Neural crest cell (in vitro differentiated cells): ENCODE data around the gene FOXP1. TPM values are rescaled to one million over a fixed set of nuclear protein-coding genes. Genes with fewer than 3 reads are reported as not detected.

ENCODE experiments used
- DNase-seq: peaks from one replicate; pipeline ENCODE4 v3.0.0; 2021; ENCODE audit warnings: low read depth, mixed read lengths, low spot score
- H3K27ac Mint-ChIP-seq: one replicate; pipeline ENCODE4 v1.8.0; 2021; ENCODE audit warnings: mild to moderate bottlenecking, mixed read lengths; ENCODE audit not compliant: unreplicated experiment
- H3K27me3 Mint-ChIP-seq: 2 replicates; pipeline ENCODE4 v1.8.0; 2021; ENCODE audit warnings: low read depth, mild to moderate bottlenecking, mixed read lengths
- H3K36me3 Mint-ChIP-seq: 2 replicates; pipeline ENCODE4 v1.8.0; 2021; ENCODE audit warnings: low read depth, mild to moderate bottlenecking, mixed read lengths
- H3K4me1 Mint-ChIP-seq: 2 replicates; pipeline ENCODE4 v1.8.0; 2021; ENCODE audit warnings: mixed read lengths
- H3K4me3 Mint-ChIP-seq: one replicate; pipeline ENCODE4 v1.8.0; 2021; ENCODE audit warnings: mild to moderate bottlenecking, mixed read lengths
- H3K9me3 Mint-ChIP-seq: 2 replicates; pipeline ENCODE4 v1.8.0; 2021; ENCODE audit warnings: mixed read lengths
- CTCF ChIP-seq: fragments of 200-600 bp; sonication (generic); conservative IDR thresholded peaks from 2 replicates; pipeline ENCODE4 v1.5.0; 2021; ENCODE audit warnings: antibody characterized with exemption, mild to moderate bottlenecking
- total RNA-seq: library from RNA; stranded (reverse); gene quantifications from 2 replicates; pipeline ENCODE4 v1.2.1, GENCODE V29; 2021

Gene FOXP1
- total RNA-seq, 1 donor from 2014 or later, result 22.8 TPM

- Mint-ChIP-seq H3K9me3 (no peaks in the 10 kb centered on the region), H3K4me3 (no peak overlapping the region), H3K27me3 (no peaks in the 10 kb centered on the region), H3K4me1 (peaks cover 43% of the 10 kb centered on the region), H3K27ac (no peak overlapping the region), H3K36me3 (no peaks in the 10 kb centered on the region)
- DNase-seq, result no peak
- TF ChIP-seq CTCF, result no peak
Measured at GRCh38 chr3:71104556-71104955, 479.0 kb downstream of the FOXP1 start.

- Mint-ChIP-seq H3K27me3 (no peaks in the 10 kb centered on the region), H3K27ac (no peak overlapping the region), H3K9me3 (no peaks in the 10 kb centered on the region), H3K4me3 (no peak overlapping the region), H3K4me1 (peaks cover 39% of the 10 kb centered on the region), H3K36me3 (no peaks in the 10 kb centered on the region)
- no peak for DNase-seq
- no peak for TF ChIP-seq CTCF
Measured at GRCh38 chr3:71104121-71104541, 479.4 kb downstream of the FOXP1 start.

- Mint-ChIP-seq H3K27me3 (no peaks in the 10 kb centered on the region), H3K4me3 (no peak overlapping the region), H3K9me3 (no peaks in the 10 kb centered on the region), H3K4me1 (peaks cover 33% of the 10 kb centered on the region), H3K36me3 (no peaks in the 10 kb centered on the region), H3K27ac (no peak overlapping the region)
- no peak for DNase-seq
- no peak for TF ChIP-seq CTCF
Measured at GRCh38 chr3:71103430-71103921, 480.1 kb downstream of the FOXP1 start.

- TF ChIP-seq CTCF, result no peak
- no peak overlapping the region for H3K27ac Mint-ChIP-seq
Measured at GRCh38 chr3:71102111-71102983, 481.2 kb downstream of the FOXP1 start.

DNA sequence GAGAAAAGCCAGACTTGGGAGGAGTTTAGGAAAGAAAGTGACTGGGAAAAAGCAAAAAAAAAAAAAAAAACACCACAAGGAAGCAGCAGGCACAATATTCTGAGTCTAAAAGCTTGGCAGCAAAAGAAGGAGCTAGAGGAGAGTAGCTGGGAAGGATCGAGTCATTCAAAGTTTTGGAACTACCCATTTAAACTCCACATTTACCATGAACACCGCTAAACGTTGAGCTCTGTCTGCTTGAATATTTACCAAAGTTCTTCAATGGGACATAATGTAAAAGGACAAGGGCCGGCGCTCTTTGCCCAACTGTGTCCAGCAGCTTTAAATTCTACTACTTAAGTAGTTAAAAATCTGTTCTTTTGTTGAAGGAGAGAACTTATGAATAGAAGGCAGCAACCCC lies 481.9 kb downstream of the FOXP1 start:
- no peaks in the 10 kb centered on the region for H3K36me3 Mint-ChIP-seq
- peaks cover 33% of the 10 kb centered on the region for H3K4me1 Mint-ChIP-seq
- no peak for DNase-seq
- H3K27ac Mint-ChIP-seq, result no peak overlapping the region
- H3K4me3 Mint-ChIP-seq, result no peak overlapping the region
- no peak for TF ChIP-seq CTCF
- H3K27me3 Mint-ChIP-seq, result no peaks in the 10 kb centered on the region
- H3K9me3 Mint-ChIP-seq, result no peaks in the 10 kb centered on the region

More at GRCh38 chr3:71102111-71102983, 481.2 kb downstream of the FOXP1 start:
- Mint-ChIP-seq H3K9me3 (no peaks in the 10 kb centered on the region), H3K4me3 (no peak overlapping the region), H3K27me3 (no peaks in the 10 kb centered on the region), H3K36me3 (no peaks in the 10 kb centered on the region), H3K4me1 (peaks cover 33% of the 10 kb centered on the region)
- no peak for DNase-seq
